ENCODE data around the gene ASCC3.

DNA sequence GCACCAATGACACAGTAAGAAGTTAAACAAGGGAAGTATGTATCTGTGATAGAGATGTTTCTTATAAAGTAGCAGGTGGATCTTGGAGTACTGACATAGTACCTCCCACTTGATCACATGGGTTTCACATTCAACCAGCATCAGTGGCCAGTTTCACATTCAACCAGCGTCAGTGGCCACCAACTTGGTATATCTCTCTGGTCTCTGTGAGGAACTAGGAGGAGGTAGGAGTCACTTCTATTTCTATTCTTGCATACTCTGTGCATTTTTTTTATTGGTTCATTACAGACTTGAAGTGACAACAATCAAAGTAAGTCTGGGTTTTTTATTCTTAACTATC lies 216.1 kb downstream of the ASCC3 start:
- TF ChIP-seq CTCF (IDR thresholded peaks at IDR 0.05): no peak
- TF ChIP-seq POLR2AphosphoS5 (IDR thresholded peaks at IDR 0.05): no peak
- no peak for TF ChIP-seq EP300 (IDR thresholded peaks at IDR 0.05; ENCODE audit: low read depth)
- no peak for TF ChIP-seq POLR2A (IDR thresholded peaks at IDR 0.05)

All from transverse colon (tissue), 4 donors.